GM13976 (cell line): ENCODE data around the gene U2AF1L4.
"Not testable (repeated sequence)": the region's sequence is repeated elsewhere in the genome, so short reads cannot be mapped to it uniquely, and the experiment has no call there.

Experiments used
- DNase-seq: peaks from one replicate; pipeline ENCODE4 v3.0.0; 2012; ENCODE audit warnings: low spot score
- CTCF ChIP-seq: IDR thresholded peaks from 2 replicates; pipeline ENCODE4 v1.5.1; 2012; ENCODE audit warnings: borderline replicate concordance, mild to moderate bottlenecking; ENCODE audit not compliant: insufficient read depth; ENCODE audit errors: extremely low read depth, missing control alignments, control extremely low read depth
- in situ Hi-C: fragments of 300-500 bp; cut with MboI; formaldehyde crosslinking; loops from one replicate; pipeline ENCODE4 v1.12.0; 2022; ENCODE audit warnings: low sequenced_read_pairs, mixed read lengths, inconsistent platforms; ENCODE audit not compliant: unreplicated experiment

The U2AF1L4 gene

GRCh38 chr19:35729021-35729420 lies 16.2 kb downstream of the U2AF1L4 start:
- no peak for DNase-seq
- TF ChIP-seq CTCF, result no peak
- in situ Hi-C loops, result no loop called here

DNA sequence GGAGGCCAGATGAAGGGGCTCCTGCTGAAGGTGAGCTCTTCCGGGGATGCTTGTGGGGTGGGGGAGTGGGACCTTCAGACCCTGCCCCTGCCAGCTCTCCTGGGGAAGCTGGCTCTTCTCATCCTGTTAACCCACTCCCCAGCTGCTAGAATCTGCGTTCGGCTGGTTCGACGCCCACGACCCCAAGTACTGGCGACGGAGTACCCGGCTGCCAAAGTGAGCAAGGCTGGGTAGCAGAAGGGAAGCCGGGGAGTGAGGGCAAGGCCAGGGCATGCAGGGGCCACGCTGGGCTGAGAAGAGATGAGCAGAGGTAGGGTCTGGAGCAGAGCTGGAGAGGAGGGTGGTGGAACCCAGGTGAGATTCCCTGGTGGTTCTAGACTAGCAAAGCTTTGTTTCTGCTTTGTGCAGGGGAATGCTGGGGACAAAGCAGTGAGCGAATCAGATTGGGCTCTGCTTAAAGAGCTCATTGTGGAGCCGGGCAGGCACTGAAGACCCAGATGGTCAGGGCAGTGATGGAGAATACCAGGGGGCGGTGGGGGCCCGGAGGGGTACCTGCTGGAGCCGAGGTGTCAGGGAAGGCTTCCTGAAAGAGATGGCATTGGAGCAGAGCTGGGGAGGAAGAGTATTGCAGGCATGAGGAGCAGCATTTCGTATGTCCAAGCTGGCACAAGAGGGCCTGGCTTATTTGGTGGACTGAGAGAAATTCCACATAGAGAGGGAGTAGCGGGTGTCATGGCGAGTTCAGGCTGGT lies 17.1 kb downstream of the U2AF1L4 start:
- no peak for TF ChIP-seq CTCF
- in situ Hi-C loops, result no loop called here
- DNase-seq, result no peak

- DNase-seq, result no peak
- no peak for TF ChIP-seq CTCF
- in situ Hi-C loops, result no loop called here
These were observed 17.9 kb downstream of the U2AF1L4 start for GRCh38 chr19:35727053-35727955.

DNA sequence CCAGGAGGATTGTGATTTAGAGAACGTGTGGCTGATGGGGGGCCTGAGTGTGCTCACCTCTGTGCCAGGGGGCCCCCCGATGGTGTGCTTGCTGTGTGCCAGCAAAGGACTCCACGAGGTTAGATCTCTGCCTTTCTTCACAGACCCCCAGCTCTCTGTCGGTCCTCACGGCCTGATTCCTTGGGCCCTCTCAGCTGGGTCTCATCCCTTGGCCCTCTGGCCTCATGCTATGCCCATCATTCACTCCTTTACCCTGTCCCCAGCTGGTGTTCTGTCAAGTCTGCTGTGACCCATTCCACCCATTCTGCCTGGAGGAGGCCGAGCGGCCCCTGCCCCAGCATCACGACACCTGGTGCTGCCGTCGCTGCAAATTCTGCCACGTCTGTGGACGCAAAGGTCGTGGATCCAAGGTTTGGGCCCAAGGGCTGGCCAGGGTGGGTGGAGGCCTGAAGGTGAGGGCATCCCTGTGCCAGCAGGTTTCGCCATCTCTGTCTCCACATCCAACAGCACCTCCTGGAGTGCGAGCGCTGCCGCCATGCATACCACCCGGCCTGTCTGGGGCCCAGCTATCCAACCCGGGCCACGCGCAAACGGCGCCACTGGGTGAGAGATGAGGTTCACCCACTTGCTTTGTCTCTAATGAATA lies 19.9 kb downstream of the U2AF1L4 start:
- in situ Hi-C loops, result no loop called here
- TF ChIP-seq CTCF, result no peak
- no peak for DNase-seq

DNA sequence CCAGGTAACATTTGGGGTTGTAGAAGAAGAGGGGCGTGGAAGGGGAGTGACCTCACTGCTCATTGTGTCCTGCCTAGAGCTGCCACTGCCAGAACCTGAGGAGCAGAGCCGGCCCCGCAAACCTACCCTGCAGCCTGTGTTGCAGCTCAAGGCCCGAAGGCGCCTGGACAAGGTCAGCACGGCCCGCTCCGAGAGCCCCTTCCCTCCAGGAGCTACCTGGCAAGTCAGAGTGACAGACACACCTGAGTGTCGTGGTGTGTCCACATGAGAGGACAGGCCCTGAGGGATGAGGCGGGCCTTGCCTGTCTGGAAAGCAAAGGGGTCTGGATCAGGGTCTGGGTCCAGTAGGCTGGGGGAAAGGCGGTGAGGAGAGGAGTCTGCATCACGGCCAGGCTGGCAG lies 20.7 kb downstream of the U2AF1L4 start:
- DNase-seq, result no peak
- no peak for TF ChIP-seq CTCF
- in situ Hi-C loops, result no loop called here

GRCh38 chr19:35724132-35724531 lies 21.1 kb downstream of the U2AF1L4 start:
- in situ Hi-C loops, DNase-seq: not testable (repeated sequence)
